Gastroesophageal sphincter (tissue), 4 donors: Measurements from ENCODE around the gene TLX2. TPM values are rescaled to one million over a fixed set of nuclear protein-coding genes. Genes with fewer than 3 reads are reported as not detected.
"Not testable (repeated sequence)": the region's sequence is repeated elsewhere in the genome, so short reads cannot be mapped to it uniquely, and the experiment has no call there.

ENCODE experiments used
- ATAC-seq: fragments of 150-250 bp; one replicate; pipeline ENCODE4 v1.9.1; 2016; ENCODE audit warnings: mild to moderate bottlenecking, moderate library complexity
- H3K27ac ChIP-seq, 4 donors: fragments of 200-600 bp; sonication (generic) in 3 of 4; 1 replicate in 3 of 4; 2 replicates in 1 of 4; pipeline ENCODE4 v1.5.1; 2016 to 2019
- H3K27me3 ChIP-seq: fragments of 200-600 bp; sonication (generic); one replicate; pipeline ENCODE4 v1.5.1; 2019
- H3K36me3 ChIP-seq, 2 donors: fragments of 200-600 bp; sonication (generic); one replicate each; pipeline ENCODE4 v1.5.1; 2019; ENCODE audit warnings: control low read depth in 1 of 2
- H3K4me1 ChIP-seq, 3 donors: fragments of 200-600 bp; sonication (generic); 1 replicate in 2 of 3; 2 replicates in 1 of 3; pipeline ENCODE4 v1.5.1; 2016 to 2019; ENCODE audit warnings: control low read depth in 2 of 3
- H3K4me3 ChIP-seq, 2 donors: fragments of 200-600 bp; sonication (generic); one replicate each; pipeline ENCODE4 v1.5.1; 2019; ENCODE audit warnings: mild to moderate bottlenecking in 1 of 2, moderate library complexity in 1 of 2
- H3K9me3 ChIP-seq, 3 donors: fragments of 200-600 bp; sonication (generic); one replicate each; pipeline ENCODE4 v1.5.1; 2017 to 2019; ENCODE audit warnings: control low read depth in 2 of 3
- EP300 ChIP-seq: sonication (generic); formaldehyde crosslinking; IDR thresholded peaks from one replicate; pipeline ENCODE4 v1.6.1; 2017; ENCODE audit warnings: antibody characterized with exemption, mild to moderate bottlenecking
- POLR2A ChIP-seq, 2 donors: fragments of 450-650 bp; IDR thresholded peaks; one replicate each; pipeline ENCODE4 v1.6.1; 2017; ENCODE audit warnings: antibody characterized with exemption in 2 of 2, mild to moderate bottlenecking in 2 of 2, moderate library complexity in 1 of 2
- POLR2AphosphoS5 ChIP-seq: sonication (generic); formaldehyde crosslinking; IDR thresholded peaks from one replicate; pipeline ENCODE4 v1.6.1; 2017; ENCODE audit warnings: antibody characterized with exemption
- WGBS, 2 donors: methylation state at CpG; one replicate each; pipeline ENCODE4 v1.1.5; 2018; ENCODE audit warnings: low coverage in 1 of 2; 5-methylcytosine and 5-hydroxymethylcytosine counted together
- total RNA-seq, 4 donors: library from RNA; depleted of rRNA; stranded (reverse); fragments of >200 nt; gene quantifications; one replicate each; pipeline ENCODE4 v1.1.0, GENCODE V29; 2016
- TF ChIP-seq, protein P1 (sequence below), 4 experiments: fragments of 200-600 bp in 2 of 4; fragments of 450-650 bp in 2 of 4; sonication (generic) in 1 of 4; IDR thresholded peaks; one replicate each; pipeline ENCODE4 v1.5.1; 2017 to 2019; ENCODE audit warnings: antibody characterized with exemption in 4 of 4, mild to moderate bottlenecking in 2 of 4, moderate library complexity in 2 of 4

TLX2 gene
- total RNA-seq, 4 donors from 2014 or later = 0.27 to 0.94 TPM; not detected in 2

GRCh38 chr2:74558284-74559230 lies 44.3 kb downstream of the TLX2 start:
- peaks cover 0 to 21% (median 7%) of the 10 kb centered on the region in 3 donors for H3K4me1 ChIP-seq
- H3K4me3 ChIP-seq = no peak overlapping the region
- H3K9me3 ChIP-seq = no peaks in the 10 kb centered on the region
- 50 to 60% methylated on average over 5 to 6 of the region's 7 CpGs for WGBS, 2 donors
- H3K27ac ChIP-seq = no peak overlapping the region
- peaks cover 0 to 11% of the 10 kb centered on the region in 2 donors for H3K36me3 ChIP-seq
- ATAC-seq = no peak
- H3K27me3 ChIP-seq = peaks cover 35% of the 10 kb centered on the region
- TF ChIP-seq, protein P1, sequence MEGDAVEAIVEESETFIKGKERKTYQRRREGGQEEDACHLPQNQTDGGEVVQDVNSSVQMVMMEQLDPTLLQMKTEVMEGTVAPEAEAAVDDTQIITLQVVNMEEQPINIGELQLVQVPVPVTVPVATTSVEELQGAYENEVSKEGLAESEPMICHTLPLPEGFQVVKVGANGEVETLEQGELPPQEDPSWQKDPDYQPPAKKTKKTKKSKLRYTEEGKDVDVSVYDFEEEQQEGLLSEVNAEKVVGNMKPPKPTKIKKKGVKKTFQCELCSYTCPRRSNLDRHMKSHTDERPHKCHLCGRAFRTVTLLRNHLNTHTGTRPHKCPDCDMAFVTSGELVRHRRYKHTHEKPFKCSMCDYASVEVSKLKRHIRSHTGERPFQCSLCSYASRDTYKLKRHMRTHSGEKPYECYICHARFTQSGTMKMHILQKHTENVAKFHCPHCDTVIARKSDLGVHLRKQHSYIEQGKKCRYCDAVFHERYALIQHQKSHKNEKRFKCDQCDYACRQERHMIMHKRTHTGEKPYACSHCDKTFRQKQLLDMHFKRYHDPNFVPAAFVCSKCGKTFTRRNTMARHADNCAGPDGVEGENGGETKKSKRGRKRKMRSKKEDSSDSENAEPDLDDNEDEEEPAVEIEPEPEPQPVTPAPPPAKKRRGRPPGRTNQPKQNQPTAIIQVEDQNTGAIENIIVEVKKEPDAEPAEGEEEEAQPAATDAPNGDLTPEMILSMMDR (IDR thresholded peaks at IDR 0.05) = no peak
- TF ChIP-seq EP300 = no peak
- TF ChIP-seq POLR2A (IDR thresholded peaks at IDR 0.05) = no peak
- TF ChIP-seq POLR2AphosphoS5 = no peak

DNA sequence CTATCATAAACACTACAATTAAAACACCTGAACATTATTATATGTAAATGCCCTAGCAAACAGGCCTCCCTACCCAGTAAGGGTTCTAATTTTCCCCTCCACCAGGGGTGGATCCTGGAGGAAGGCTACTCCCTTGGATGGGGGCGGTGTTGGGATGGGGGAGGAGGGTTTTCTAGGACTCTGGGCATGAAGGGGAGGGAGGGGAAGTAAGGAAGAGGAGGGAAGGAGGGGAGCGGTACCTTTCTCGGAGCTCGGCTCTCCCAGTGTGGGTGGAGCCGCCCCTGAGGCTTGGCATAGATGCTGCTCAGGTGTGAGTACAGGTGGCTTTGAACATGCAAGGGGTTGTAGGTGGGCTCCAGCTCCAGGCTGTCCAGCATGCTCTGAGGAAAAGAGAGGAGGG lies 45.7 kb downstream of the TLX2 start:
- Histone ChIP-seq H3K36me3 (peaks cover 0 to 11% of the 10 kb centered on the region in 2 donors), H3K4me1 (peaks cover 0 to 13% (median 7%) of the 10 kb centered on the region in 3 donors), H3K4me3 (no peak overlapping the region), H3K9me3 (no peaks in the 10 kb centered on the region), H3K27ac (no peak overlapping the region), H3K27me3 (peaks cover 37% of the 10 kb centered on the region)
- TF ChIP-seq EP300 (no peak), POLR2AphosphoS5 (no peak), POLR2A (IDR thresholded peaks at IDR 0.05) (no peak)
- TF ChIP-seq, protein P1 (IDR thresholded peaks at IDR 0.05) = no peak
- ATAC-seq = no peak
- 20% methylated on average over 3 of the region's 5 CpGs; no CpG with 5 or more reads in 1 of the 2 donors for WGBS, 2 donors

DNA sequence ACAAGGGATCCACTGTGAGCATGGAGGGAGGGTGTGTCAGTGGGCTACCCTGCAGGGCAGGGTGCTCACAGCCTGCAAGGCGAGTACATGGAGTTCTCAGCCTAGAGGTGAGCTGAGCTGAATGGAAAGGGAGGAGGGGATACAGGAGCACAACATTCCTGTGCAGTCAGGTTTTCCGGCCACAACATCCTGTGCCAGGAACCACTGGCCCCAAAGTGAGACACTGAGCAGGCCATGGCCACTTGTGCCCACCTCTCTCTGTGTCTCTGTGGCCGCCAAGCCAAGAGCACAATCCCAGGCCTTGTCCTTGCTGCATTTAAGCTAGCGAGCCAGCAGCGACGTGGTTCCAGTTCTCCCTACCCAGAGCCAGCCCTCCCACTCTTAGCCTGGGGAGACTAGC lies 46.3 kb downstream of the TLX2 start:
- Histone ChIP-seq H3K27ac (no peak overlapping the region), H3K4me1 (peaks cover 0 to 6% (median 1%) of the 10 kb centered on the region in 3 donors), H3K4me3 (no peak overlapping the region), H3K27me3 (peaks cover 44% of the 10 kb centered on the region), H3K9me3 (no peaks in the 10 kb centered on the region), H3K36me3 (peaks cover 0 to 11% of the 10 kb centered on the region in 2 donors)
- ATAC-seq = no peak
- TF ChIP-seq, protein P1 (IDR thresholded peaks at IDR 0.05) = no peak
- no peak for TF ChIP-seq EP300
- TF ChIP-seq POLR2AphosphoS5 = no peak
- TF ChIP-seq POLR2A (IDR thresholded peaks at IDR 0.05) = no peak
- WGBS, 2 donors = 54% methylated on average over 5 of the region's 6 CpGs; no CpG with 5 or more reads in 1 of the 2 donors

DNA sequence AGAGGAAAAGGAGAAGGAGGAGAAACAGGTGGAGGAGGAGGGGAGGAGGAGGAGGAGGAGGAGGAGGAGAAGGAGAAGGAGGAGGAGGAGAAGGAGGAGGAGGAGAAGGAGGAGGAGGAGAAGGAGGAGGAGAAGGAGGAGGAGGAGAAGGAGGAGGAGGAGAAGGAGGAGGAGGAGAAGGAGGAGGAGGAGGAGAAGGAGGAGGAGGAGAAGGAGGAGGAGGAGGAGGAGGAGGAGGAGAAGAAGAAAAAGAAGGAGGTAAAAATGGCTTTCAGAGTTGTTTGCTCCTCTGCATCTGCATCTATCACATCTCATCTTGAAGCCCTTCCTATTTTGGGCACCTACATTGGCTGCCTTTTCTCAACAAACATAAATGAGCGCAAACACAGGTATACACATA lies 46.8 kb downstream of the TLX2 start:
- not testable (repeated sequence) for H3K4me1 ChIP-seq, H3K4me3 ChIP-seq, H3K36me3 ChIP-seq, ATAC-seq, H3K9me3 ChIP-seq, H3K27ac ChIP-seq
- WGBS, 2 donors = 100% methylated on average over 1 of the region's 1 CpG
- H3K27me3 ChIP-seq = peaks cover 46% of the 10 kb centered on the region

DNA sequence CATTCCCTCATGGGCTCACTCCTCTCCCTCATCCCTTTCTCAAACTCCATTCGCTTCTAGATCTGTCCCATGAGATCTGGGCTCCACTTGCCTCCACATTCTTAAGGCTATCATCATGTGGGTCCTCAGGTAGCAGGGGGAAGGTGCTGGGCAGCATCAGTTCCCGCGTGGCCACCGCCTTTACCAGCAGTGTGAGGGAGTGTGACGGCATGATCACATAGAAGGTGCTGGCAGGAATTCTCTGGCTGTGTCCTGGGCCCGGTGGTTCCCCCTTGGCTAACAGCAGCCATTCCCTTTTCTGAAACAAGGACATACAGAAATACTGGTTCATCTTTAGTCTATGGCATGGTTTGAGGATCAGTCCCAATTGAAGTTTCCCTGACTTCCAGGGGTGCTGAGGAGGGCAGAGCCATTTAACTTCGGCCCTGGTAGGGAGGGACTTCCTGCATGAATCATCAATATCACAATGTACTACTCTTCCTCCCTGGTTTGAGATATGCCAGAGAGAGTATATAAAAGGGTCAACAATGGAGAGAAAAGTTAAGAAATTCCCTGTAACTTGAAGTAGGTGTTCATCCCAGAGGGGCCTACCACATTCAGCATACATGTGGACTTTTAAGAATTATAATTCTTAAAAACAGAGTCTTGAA lies 48.0 kb downstream of the TLX2 start:
- no peak overlapping the region for H3K4me3 ChIP-seq
- ATAC-seq = no peak
- H3K27me3 ChIP-seq = peaks cover 50% of the 10 kb centered on the region
- no peak for TF ChIP-seq POLR2A (IDR thresholded peaks at IDR 0.05)
- no peak for TF ChIP-seq EP300
- no peak for TF ChIP-seq POLR2AphosphoS5
- TF ChIP-seq, protein P1 (IDR thresholded peaks at IDR 0.05) = no peak
- no peaks in the 10 kb centered on the region for H3K36me3 ChIP-seq
- WGBS, 2 donors = 67 to 80% methylated on average over 3 to 5 of the region's 7 CpGs
- H3K4me1 ChIP-seq = no peaks in the 10 kb centered on the region
- H3K9me3 ChIP-seq = no peaks in the 10 kb centered on the region
- H3K27ac ChIP-seq = no peak overlapping the region
